ENCODE data around the gene NATD1.
"Not testable (repeated sequence)": the region's sequence is repeated elsewhere in the genome, so short reads cannot be mapped to it uniquely, and the experiment has no call there.

Gene NATD1

GRCh38 chr17:21247552-21248258, 5.5 kb downstream of the NATD1 start:
- no peak for DNase-seq (ENCODE audit: low read depth, low spot score)

GRCh38 chr17:21246698-21247097, 6.5 kb downstream of the NATD1 start:
- no peak for DNase-seq (ENCODE audit: low read depth, low spot score)

- no peak for DNase-seq (ENCODE audit: low read depth, low spot score)
These were observed 7.5 kb downstream of the NATD1 start for GRCh38 chr17:21245639-21246084.

- no peak for DNase-seq (ENCODE audit: low read depth, low spot score)
These were observed 9.5 kb downstream of the NATD1 start for GRCh38 chr17:21243516-21244303.

- DNase-seq (ENCODE audit: low read depth, low spot score) = no peak
These were observed 10.3 kb downstream of the NATD1 start for GRCh38 chr17:21242780-21243515.

- DNase-seq (ENCODE audit: low read depth, low spot score) = no peak
These were observed 11.0 kb downstream of the NATD1 start for GRCh38 chr17:21242026-21242697.

- DNase-seq (ENCODE audit: low read depth, low spot score) = no peak
These were observed 11.6 kb downstream of the NATD1 start for GRCh38 chr17:21241564-21241963.

- no peak for DNase-seq (ENCODE audit: low read depth, low spot score)
These were observed 12.7 kb downstream of the NATD1 start for GRCh38 chr17:21240369-21241055.

- no peak for DNase-seq (ENCODE audit: low read depth, low spot score)
These were observed 13.4 kb downstream of the NATD1 start for GRCh38 chr17:21239680-21240368.

- no peak for DNase-seq (ENCODE audit: low read depth, low spot score)
These were observed 17.3 kb downstream of the NATD1 start for GRCh38 chr17:21235921-21236320.

- DNase-seq (ENCODE audit: low read depth, low spot score) = no peak
These were observed 19.4 kb downstream of the NATD1 start for GRCh38 chr17:21233581-21234347.

- no peak for DNase-seq (ENCODE audit: low read depth, low spot score)
These were observed 21.0 kb downstream of the NATD1 start for GRCh38 chr17:21232033-21232749.

- DNase-seq (ENCODE audit: low read depth, low spot score) = no peak
These were observed 21.7 kb downstream of the NATD1 start for GRCh38 chr17:21231533-21231932.

GRCh38 chr17:21228845-21229244, 24.4 kb downstream of the NATD1 start:
- no peak for DNase-seq (ENCODE audit: low read depth, low spot score)

GRCh38 chr17:21228111-21228510, 25.1 kb downstream of the NATD1 start:
- DNase-seq (ENCODE audit: low read depth, low spot score) = no peak

- not testable (repeated sequence) for DNase-seq (ENCODE audit: low read depth, low spot score)
These were observed 25.9 kb downstream of the NATD1 start for GRCh38 chr17:21227277-21227676.

- no peak for DNase-seq (ENCODE audit: low read depth, low spot score)
These were observed 30.1 kb downstream of the NATD1 start for GRCh38 chr17:21223086-21223485.

- DNase-seq (ENCODE audit: low read depth, low spot score) = no peak
These were observed 34.3 kb downstream of the NATD1 start for GRCh38 chr17:21218831-21219380.

GRCh38 chr17:21218101-21218500, 35.1 kb downstream of the NATD1 start:
- DNase-seq (ENCODE audit: low read depth, low spot score) = no peak
